Left lung (tissue), 10 donors: Measurements from ENCODE around the gene CLEC4F. TPM values are rescaled to one million over a fixed set of nuclear protein-coding genes. Genes with fewer than 3 reads are reported as not detected.
"Not testable (repeated sequence)": the region's sequence is repeated elsewhere in the genome, so short reads cannot be mapped to it uniquely, and the experiment has no call there.

ENCODE experiments used
- ATAC-seq: fragments of 200-7000 bp; cut with Tn5 transposase; one replicate; pipeline ENCODE4 v1.9.1; 2020; ENCODE audit warnings: moderate library complexity
- DNase-seq, 4 donors: peaks; one replicate each; pipeline ENCODE4 v3.0.0-alpha.2; 2013 to 2020
- H3K27ac ChIP-seq, 2 donors: fragments of 200-600 bp; sonication (generic) in 1 of 2; one replicate each; pipeline versions ENCODE4 v1.5.0 to v1.8.0; 2020 to 2021
- H3K27me3 ChIP-seq, 2 donors: fragments of 200-600 bp; sonication (generic) in 1 of 2; one replicate each; pipeline versions ENCODE4 v1.5.0 to v1.8.0; 2020 to 2021
- H3K36me3 ChIP-seq, 2 donors: fragments of 200-600 bp; sonication (generic) in 1 of 2; one replicate each; pipeline versions ENCODE4 v1.5.0 to v1.8.0; 2020 to 2021
- H3K4me1 ChIP-seq, 2 donors: fragments of 200-600 bp; one replicate each; pipeline ENCODE4 v1.8.0; 2021
- H3K4me3 ChIP-seq, 2 donors: fragments of 200-600 bp; sonication (generic) in 1 of 2; one replicate each; pipeline versions ENCODE4 v1.5.0 to v1.8.0; 2020 to 2021; ENCODE audit warnings: mild to moderate bottlenecking in 1 of 2
- H3K9me3 ChIP-seq, 2 donors: fragments of 200-600 bp; sonication (generic) in 1 of 2; one replicate each; pipeline versions ENCODE4 v1.5.0 to v1.8.0; 2020 to 2021
- intact Hi-C, 2 donors: fragments of 100-400 bp; cut with DNase I; formaldehyde crosslinking; loops; one replicate each; pipeline versions ENCODE4 v1.11.2 to v1.14.2; 2022
- polyA plus RNA-seq, 6 donors: library from polyadenylated mRNA; unstranded; fragments of 120-200 nt; gene quantifications; one replicate each; pipeline ENCODE4 v1.2.1, GENCODE V29; 2013; ENCODE audit not compliant: insufficient read length in 6 of 6
- total RNA-seq, 2 donors: library from RNA; stranded (reverse); fragmentation: NEBNext Ultra II Directional; extraction: Animal tissue kit (Norgen Biotek cat#: 25700); gene quantifications; one replicate each; pipeline ENCODE4 v1.2.1, GENCODE V29; 2021
- TF ChIP-seq, protein P1 (sequence below), 2 donors: fragments of 200-600 bp; sonication (generic) in 1 of 2; IDR thresholded peaks; one replicate each; pipeline versions ENCODE4 v1.5.0 to v1.8.0; 2021; ENCODE audit warnings: antibody characterized with exemption in 2 of 2
- donor health status: DM: no; HTN: yes; CAD: no.
- donor health status: DM: no; HTN: no; CAD: no.

Gene CLEC4F
- total and polyA plus RNA-seq, 8 donors = 0.06 to 0.35 (median 0.16) TPM

DNA sequence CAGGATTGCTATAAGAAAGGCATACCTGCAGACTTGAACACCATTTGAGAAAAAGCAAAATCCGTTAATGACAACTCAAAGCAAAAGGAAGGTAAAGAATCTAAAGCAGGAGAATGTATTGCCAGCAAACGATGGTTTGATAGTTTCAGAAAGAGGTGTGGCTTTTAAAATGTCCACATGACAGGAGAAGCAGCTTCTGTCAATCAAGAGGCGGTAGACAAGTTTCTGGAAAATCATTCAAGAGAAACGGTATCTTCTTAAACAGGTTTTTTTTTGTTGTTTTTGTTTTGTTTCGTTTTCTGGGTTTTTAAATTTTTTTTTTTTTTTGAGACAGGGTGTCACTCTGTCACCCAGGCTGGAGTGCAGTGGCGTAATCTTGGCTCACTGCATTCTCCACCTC, 13.8 kb downstream of the CLEC4F start:
- Histone ChIP-seq H3K27me3 (peaks cover 0 to 16% of the 10 kb centered on the region in 2 donors), H3K4me1 (no peaks in the 10 kb centered on the region), H3K27ac (no peak overlapping the region), H3K36me3 (no peaks in the 10 kb centered on the region), H3K4me3 (no peak overlapping the region), H3K9me3 (no peaks in the 10 kb centered on the region)
- TF ChIP-seq, protein P1, sequence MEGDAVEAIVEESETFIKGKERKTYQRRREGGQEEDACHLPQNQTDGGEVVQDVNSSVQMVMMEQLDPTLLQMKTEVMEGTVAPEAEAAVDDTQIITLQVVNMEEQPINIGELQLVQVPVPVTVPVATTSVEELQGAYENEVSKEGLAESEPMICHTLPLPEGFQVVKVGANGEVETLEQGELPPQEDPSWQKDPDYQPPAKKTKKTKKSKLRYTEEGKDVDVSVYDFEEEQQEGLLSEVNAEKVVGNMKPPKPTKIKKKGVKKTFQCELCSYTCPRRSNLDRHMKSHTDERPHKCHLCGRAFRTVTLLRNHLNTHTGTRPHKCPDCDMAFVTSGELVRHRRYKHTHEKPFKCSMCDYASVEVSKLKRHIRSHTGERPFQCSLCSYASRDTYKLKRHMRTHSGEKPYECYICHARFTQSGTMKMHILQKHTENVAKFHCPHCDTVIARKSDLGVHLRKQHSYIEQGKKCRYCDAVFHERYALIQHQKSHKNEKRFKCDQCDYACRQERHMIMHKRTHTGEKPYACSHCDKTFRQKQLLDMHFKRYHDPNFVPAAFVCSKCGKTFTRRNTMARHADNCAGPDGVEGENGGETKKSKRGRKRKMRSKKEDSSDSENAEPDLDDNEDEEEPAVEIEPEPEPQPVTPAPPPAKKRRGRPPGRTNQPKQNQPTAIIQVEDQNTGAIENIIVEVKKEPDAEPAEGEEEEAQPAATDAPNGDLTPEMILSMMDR (IDR thresholded peaks at IDR 0.05) = no peak
- intact Hi-C loops = no loop called here
- ATAC-seq (no peak), DNase-seq (no peak)

DNA sequence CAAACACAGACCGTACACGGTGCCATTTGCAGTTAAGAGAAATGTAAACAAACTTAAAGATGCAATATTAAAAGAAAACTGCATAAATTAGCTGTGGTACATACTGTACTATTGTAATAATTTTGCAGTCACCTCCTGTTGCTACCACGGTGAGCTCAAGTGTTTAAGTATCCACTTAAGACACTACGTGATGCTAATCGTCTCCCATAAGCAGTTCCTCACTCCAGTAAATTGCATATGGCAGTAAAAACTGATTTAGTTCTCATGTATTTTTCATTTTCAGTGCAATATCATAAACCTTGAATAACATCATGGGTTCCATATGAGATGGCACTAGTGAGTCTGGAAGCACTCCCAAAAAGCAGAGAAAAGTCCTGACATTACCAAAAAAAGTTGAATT, 14.4 kb downstream of the CLEC4F start:
- Histone ChIP-seq H3K27ac (no peak overlapping the region), H3K36me3 (no peaks in the 10 kb centered on the region), H3K9me3 (no peaks in the 10 kb centered on the region), H3K4me1 (no peaks in the 10 kb centered on the region), H3K4me3 (no peak overlapping the region), H3K27me3 (peaks cover 0 to 16% of the 10 kb centered on the region in 2 donors)
- ATAC-seq (peak; percentile 85), DNase-seq (no peak)
- intact Hi-C loops = no loop called here
- TF ChIP-seq, protein P1 (IDR thresholded peaks at IDR 0.05) = no peak

DNA sequence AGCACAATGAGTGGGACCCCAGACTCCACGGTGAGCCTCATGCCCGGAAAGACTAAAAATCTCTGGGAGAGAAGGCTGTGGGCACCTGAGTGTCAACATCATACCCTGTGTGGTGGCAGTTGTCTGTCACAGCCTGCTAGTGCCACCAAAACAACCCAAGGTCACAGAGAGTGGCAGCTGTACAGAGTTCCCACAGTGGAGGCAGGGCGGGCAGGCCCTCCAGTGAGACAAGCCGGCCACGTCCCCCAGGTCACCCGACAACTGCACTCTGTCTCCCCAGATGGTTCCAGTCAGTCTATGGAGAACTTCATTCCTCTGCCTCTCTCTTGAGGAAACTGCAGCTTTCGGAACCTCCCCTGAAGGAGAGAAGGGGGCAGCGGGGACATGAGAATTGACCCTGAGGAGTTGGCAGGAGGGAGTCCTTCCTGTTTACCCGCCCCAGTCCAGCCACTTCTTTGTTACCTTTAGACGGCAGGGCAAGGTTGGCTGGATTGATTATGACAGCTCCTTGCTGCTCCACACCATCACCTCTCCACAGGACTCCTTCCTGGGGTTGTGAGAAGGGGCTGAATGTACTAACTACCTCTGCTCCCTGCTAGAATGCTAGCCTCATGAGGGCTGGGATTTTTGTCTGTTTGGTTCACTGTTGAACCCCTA, 18.7 kb downstream of the CLEC4F start:
- Histone ChIP-seq H3K9me3 (peaks cover 0 to 10% of the 10 kb centered on the region in 2 donors), H3K36me3 (no peaks in the 10 kb centered on the region), H3K27ac (no peak overlapping the region), H3K27me3 (peaks cover 0 to 8% of the 10 kb centered on the region in 2 donors), H3K4me3 (no peak overlapping the region), H3K4me1 (no peaks in the 10 kb centered on the region)
- DNase-seq (no peak), ATAC-seq (no peak)
- intact Hi-C loops = no loop called here
- TF ChIP-seq, protein P1 (IDR thresholded peaks at IDR 0.05) = no peak

DNA sequence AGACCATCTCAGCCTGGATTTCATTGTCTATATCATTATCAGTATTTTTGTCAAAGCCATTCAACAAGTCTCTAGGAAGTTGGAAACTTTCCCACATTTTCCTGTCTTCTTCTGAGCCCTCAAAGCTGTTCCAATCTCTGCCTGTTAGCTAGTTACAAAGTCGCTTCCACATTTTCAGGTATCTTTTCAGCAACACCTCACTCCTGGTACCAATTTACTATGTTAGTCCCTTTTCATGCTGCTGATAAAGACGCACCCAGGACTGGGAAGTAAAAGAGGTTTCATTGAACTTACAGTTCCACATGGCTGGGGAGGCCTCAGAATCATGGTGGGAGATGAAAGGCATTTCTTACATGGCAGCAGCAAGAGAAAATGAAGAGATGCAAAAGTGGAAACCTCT, 20.7 kb downstream of the CLEC4F start:
- H3K4me3 ChIP-seq = no peak overlapping the region
- no peaks in the 10 kb centered on the region for H3K36me3 ChIP-seq
- ATAC-seq (no peak), DNase-seq (no peak)
- H3K4me1 ChIP-seq = no peaks in the 10 kb centered on the region
- no peaks in the 10 kb centered on the region for H3K27me3 ChIP-seq
- TF ChIP-seq, protein P1 (IDR thresholded peaks at IDR 0.05) = no peak
- intact Hi-C loops = loop anchor here in 1 of 2 donors (10.0 kb wide), 1 partner anchor 145 kb away; no protein-coding TSS in a partner anchor
- no peak overlapping the region for H3K27ac ChIP-seq
- H3K9me3 ChIP-seq = peaks cover 0 to 10% of the 10 kb centered on the region in 2 donors

DNA sequence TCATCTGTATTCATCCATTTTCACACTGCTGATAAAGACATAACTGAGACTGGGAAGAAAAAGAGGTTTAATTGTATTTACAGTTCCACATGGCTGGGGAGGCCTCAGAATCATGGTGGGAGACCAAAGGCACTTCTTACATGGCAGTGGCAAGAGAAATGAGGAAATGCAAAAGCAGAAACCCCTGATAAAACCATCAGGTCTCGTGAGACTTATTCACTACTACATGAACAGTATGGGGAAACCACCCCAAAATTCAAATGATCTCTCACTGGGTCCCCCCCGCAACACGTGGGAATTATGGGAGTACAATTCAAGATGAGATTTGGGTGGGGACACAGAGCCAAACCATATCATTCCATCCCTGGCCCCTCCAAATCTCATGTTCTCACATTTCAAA, 22.4 kb downstream of the CLEC4F start:
- not testable (repeated sequence) for H3K27ac ChIP-seq, H3K4me1 ChIP-seq, H3K36me3 ChIP-seq, ATAC-seq, DNase-seq, H3K4me3 ChIP-seq, H3K27me3 ChIP-seq
- intact Hi-C loops = loop anchor here in 1 of 2 donors (10.0 kb wide), 1 partner anchor 147 kb away; no protein-coding TSS in a partner anchor
- H3K9me3 ChIP-seq = peaks cover 0 to 10% of the 10 kb centered on the region in 2 donors
